SK-N-SH (cell line): ENCODE measurements around the gene KLHL5. TPM values are rescaled to one million over a fixed set of nuclear protein-coding genes. Genes with fewer than 3 reads are reported as not detected.
A peak's percentile ranks its signal among the peaks of the same experiment; 100 is the strongest.

ENCODE experiments used
- CTCF ChIA-PET: fragments of 300-600, 350-600 bp; formaldehyde crosslinking; extraction: SDS; loops from one replicate; lab custom pipeline; 2021; lab: Yijun Ruan, JAX
- POLR2A ChIA-PET: fragments of 350-600 bp; sonication (Branson Sonifier 250); formaldehyde crosslinking; extraction: SDS; loops from one replicate; lab custom pipeline; 2020; ENCODE audit warnings: antibody characterized with exemption, inconsistent platforms; lab: Yijun Ruan, JAX
- DNase-seq: peaks from one replicate; pipeline ENCODE4 v3.0.0; 2012
- H2AFZ ChIP-seq: fragments of 200-600 bp; sonication (generic); 2 replicates; pipeline ENCODE4 v1.8.1; 2016; ENCODE audit warnings: antibody characterized with exemption, mild to moderate bottlenecking, low read depth
- H3F3A ChIP-seq: fragments of 200-600 bp; sonication (generic); replicated peaks from 2 replicates; pipeline ENCODE3; 2016; ENCODE audit warnings: antibody characterized with exemption, mild to moderate bottlenecking; ENCODE audit not compliant: insufficient read depth
- H3K27ac ChIP-seq, 2 experiments: fragments of 200-500 bp in 1 of 2; fragments of 200-600 bp in 1 of 2; sonication (Bioruptor generic) in 1 of 2; sonication (generic), shearing (Covaris generic) in 1 of 2; 2 replicates each; pipeline versions ENCODE4 v1.5.1 to v1.6.1; 2014 to 2016; ENCODE audit warnings: low read depth in 2 of 2, inconsistent platforms in 1 of 2, low read length in 1 of 2, mild to moderate bottlenecking in 1 of 2, mixed read lengths in 1 of 2
- H3K27me3 ChIP-seq: fragments of 200-600 bp; sonication (generic), shearing (Covaris generic); 2 replicates; pipeline ENCODE4 v1.6.1; 2016; ENCODE audit warnings: mixed run types; ENCODE audit not compliant: insufficient read depth
- H3K36me3 ChIP-seq, 2 experiments: fragments of 200-500 bp in 1 of 2; fragments of 200-600 bp in 1 of 2; sonication (Bioruptor generic) in 1 of 2; sonication (generic) in 1 of 2; replicated peaks in 1 of 2; 2 replicates each; pipeline versions ENCODE3 to v1.5.1; 2014 to 2016; ENCODE audit warnings: low read length in 1 of 2, mild to moderate bottlenecking in 1 of 2; ENCODE audit not compliant: insufficient read depth in 2 of 2, control insufficient read depth in 1 of 2
- H3K4me1 ChIP-seq, 2 experiments: fragments of 200-500 bp in 1 of 2; fragments of 200-600 bp in 1 of 2; sonication (Bioruptor generic) in 1 of 2; sonication (generic), shearing (Covaris generic) in 1 of 2; 2 replicates each; pipeline versions ENCODE4 v1.5.1 to v1.6.1; 2014 to 2016; ENCODE audit warnings: low read depth in 1 of 2, low read length in 1 of 2, mixed run types in 1 of 2; ENCODE audit not compliant: insufficient read depth in 2 of 2, control insufficient read depth in 1 of 2
- H3K4me2 ChIP-seq: fragments of 200-600 bp; sonication (generic), shearing (Covaris generic); 2 replicates; pipeline ENCODE4 v1.6.1; 2017; ENCODE audit warnings: mixed run types
- H3K4me3 ChIP-seq, 2 experiments: fragments of 200-500 bp in 1 of 2; fragments of 200-600 bp in 1 of 2; sonication (Bioruptor generic) in 1 of 2; sonication (generic), shearing (Covaris generic) in 1 of 2; 2 replicates each; pipeline versions ENCODE4 v1.5.1 to v1.8.1; 2014 to 2016; ENCODE audit warnings: low read depth in 2 of 2, inconsistent platforms in 1 of 2, low read length in 1 of 2, mild to moderate bottlenecking in 1 of 2, mixed read lengths in 1 of 2, moderate library complexity in 1 of 2
- H3K79me2 ChIP-seq: fragments of 200-600 bp; sonication (generic); 2 replicates; pipeline ENCODE4 v1.8.1; 2017; ENCODE audit warnings: mild to moderate bottlenecking; ENCODE audit not compliant: insufficient read depth
- H3K9ac ChIP-seq: fragments of 200-600 bp; sonication (generic); 2 replicates; pipeline ENCODE4 v1.6.1; 2017; ENCODE audit warnings: mixed run types
- H3K9me2 ChIP-seq: fragments of 200-600 bp; sonication (generic); 2 replicates; pipeline ENCODE4 v1.6.1; 2017; ENCODE audit warnings: mixed run types
- H3K9me3 ChIP-seq: fragments of 200-600 bp; sonication (generic); 2 replicates; pipeline ENCODE4 v1.6.1; 2017; ENCODE audit warnings: mixed run types, mild to moderate bottlenecking, moderate library complexity
- H4K20me1 ChIP-seq: fragments of 200-600 bp; sonication (generic); 2 replicates; pipeline ENCODE4 v1.6.1; 2017; ENCODE audit warnings: mild to moderate bottlenecking, mixed run types; ENCODE audit not compliant: insufficient read depth
- EZH2phosphoT487 ChIP-seq: fragments of 200-600 bp; sonication (generic); IDR thresholded peaks from 2 replicates; pipeline ENCODE4 v1.6.1; 2017; ENCODE audit warnings: low read depth, mixed run types, mild to moderate bottlenecking, antibody characterized with exemption, moderate library complexity, borderline replicate concordance
- FOXJ3 ChIP-seq: sonication (generic); formaldehyde crosslinking; IDR thresholded peaks from 2 replicates; pipeline ENCODE4 v1.5.1; 2020; ENCODE audit warnings: mild to moderate bottlenecking, missing genetic modification reagents
- FOXM1 ChIP-seq: IDR thresholded peaks from 2 replicates; pipeline ENCODE4 v1.4.0; 2012; ENCODE audit warnings: low read depth, mild to moderate bottlenecking
- IRF3 ChIP-seq: fragments of 150-350 bp; IDR thresholded peaks from 2 replicates; pipeline ENCODE4 v1.6.1; 2016; ENCODE audit warnings: mild to moderate bottlenecking, low read depth, low read length
- MEF2A ChIP-seq: IDR thresholded peaks from 2 replicates; pipeline ENCODE4 v1.4.0; 2012; ENCODE audit warnings: low read depth, borderline replicate concordance
- NRF1 ChIP-seq: IDR thresholded peaks from 2 replicates; pipeline ENCODE4 v1.6.1; 2012; ENCODE audit warnings: low read depth, mild to moderate bottlenecking, low read length
- PBX3 ChIP-seq: IDR thresholded peaks from 2 replicates; pipeline ENCODE4; 2012
- RAD21 ChIP-seq: IDR thresholded peaks from 2 replicates; pipeline ENCODE4 v1.6.1; 2012; ENCODE audit warnings: mild to moderate bottlenecking, low read length
- REST ChIP-seq: IDR thresholded peaks from 2 replicates; pipeline ENCODE4 v1.6.1; 2012; ENCODE audit warnings: mild to moderate bottlenecking, low read depth, low read length, moderate library complexity
- RXRA ChIP-seq: IDR thresholded peaks from 2 replicates; pipeline ENCODE4 v1.4.0; 2012; ENCODE audit warnings: low read depth, mild to moderate bottlenecking, borderline replicate concordance
- SMC3 ChIP-seq: IDR thresholded peaks from 2 replicates; pipeline ENCODE4 v1.6.1; 2012; ENCODE audit warnings: low read depth, low read length, improper control_type of control experiment
- TCF12 ChIP-seq: IDR thresholded peaks from 2 replicates; pipeline ENCODE4 v1.4.0; 2012
- TEAD4 ChIP-seq: IDR thresholded peaks from 2 replicates; pipeline ENCODE4 v1.4.0; 2012; ENCODE audit warnings: mild to moderate bottlenecking, borderline replicate concordance; ENCODE audit not compliant: insufficient read depth
- ZBTB33 ChIP-seq: IDR thresholded peaks from 2 replicates; pipeline ENCODE4 v1.4.0; 2012; ENCODE audit warnings: low read depth, borderline replicate concordance
- WGBS: methylation state at CpG from one replicate; pipeline ENCODE4 v1.1.6; 2017; ENCODE audit warnings: low lambda C conversion rate; 5-methylcytosine and 5-hydroxymethylcytosine counted together
- polyA plus RNA-seq, 3 experiments: library from polyadenylated mRNA; depleted of rRNA; stranded (reverse); fragments of >200 nt; gene quantifications; 2 replicates each; pipeline ENCODE4 v1.2.3, GENCODE V29; 2012

KLHL5 gene
- polyA plus RNA-seq, 1 of the 3 experiments (the other 2 are of a cell fraction), result 33.1 TPM

- H3K9me2 ChIP-seq, result no peaks in the 10 kb centered on the region
- CTCF ChIA-PET, result no interaction called here
- H2AFZ ChIP-seq, result no peak overlapping the region
- peaks cover 0 to 5% of the 10 kb centered on the region in 2 experiments; a peak in 1 of 4 replicates for H3K4me1 ChIP-seq
- POLR2A ChIA-PET, result no interaction called here
- no peak for DNase-seq
- no peak overlapping the region for H3K4me2 ChIP-seq
- peak overlapping the region in 1 of 2 experiments; percentile 0; a peak in 1 of 4 replicates for H3K27ac ChIP-seq
- no peaks in the 10 kb centered on the region for H3K9me3 ChIP-seq
- no peak for TF ChIP-seq IRF3
- no peak for TF ChIP-seq RXRA
- no peak for TF ChIP-seq SMC3
- peak; percentile 51 for TF ChIP-seq PBX3
- no peak for TF ChIP-seq ZBTB33
- no peaks in the 10 kb centered on the region; the same call in 1 of the 2 replicates for H3K79me2 ChIP-seq
- H4K20me1 ChIP-seq, result no peaks in the 10 kb centered on the region
- H3F3A ChIP-seq, result no peaks in the 10 kb centered on the region
- no peak overlapping the region for H3K9ac ChIP-seq
- no peak overlapping the region for H3K4me3 ChIP-seq
- H3K36me3 ChIP-seq, result peaks cover 32 to 61% of the 10 kb centered on the region in 2 experiments
- H3K27me3 ChIP-seq, result no peaks in the 10 kb centered on the region
Observed at GRCh38 chr4:39083164-39083563, 21.1 kb downstream of the KLHL5 start.

GRCh38 chr4:39085891-39086290 is 23.9 kb downstream of the KLHL5 start:
- H3K27me3 ChIP-seq, result no peaks in the 10 kb centered on the region
- H3K27ac ChIP-seq, result no peak overlapping the region
- H3K4me2 ChIP-seq, result no peak overlapping the region
- peaks cover 38 to 75% of the 10 kb centered on the region in 2 experiments for H3K36me3 ChIP-seq
- no peak overlapping the region for H2AFZ ChIP-seq
- H3K4me3 ChIP-seq, result no peak overlapping the region
- ChIA-PET POLR2A (no interaction called here), CTCF (interaction anchor here (0.9 to 3.1 kb wide), 3 partner anchors 23 to 183 kb away, joined by 3 to 15 read pairs (median 3); partner anchors contain the start of gene KLHL5)
- peaks cover 0 to 5% of the 10 kb centered on the region in 2 experiments; a peak in 1 of 4 replicates for H3K4me1 ChIP-seq
- H4K20me1 ChIP-seq, result no peaks in the 10 kb centered on the region
- 98% methylated on average over 5 of the region's 5 CpGs for WGBS
- H3F3A ChIP-seq, result no peaks in the 10 kb centered on the region
- no peaks in the 10 kb centered on the region for H3K9me2 ChIP-seq
- H3K79me2 ChIP-seq, result no peaks in the 10 kb centered on the region
- TF ChIP-seq FOXJ3 (no peak), REST (no peak), NRF1 (no peak), TEAD4 (no peak), TCF12 (no peak), SMC3 (no peak), EZH2phosphoT487 (no peak), RAD21 (no peak), FOXM1 (no peak), MEF2A (no peak)
- H3K9ac ChIP-seq, result no peak overlapping the region
- DNase-seq, result no peak
- H3K9me3 ChIP-seq, result no peaks in the 10 kb centered on the region
